Endothelial cell of umbilical vein (primary cell): ENCODE data around the gene SMTNL1. TPM values are rescaled to one million over a fixed set of nuclear protein-coding genes. Genes with fewer than 3 reads are reported as not detected.

Experiments
- BruUV-seq: library from RNA; stranded (reverse); fragments of 400-500 nt; replicated peaks from 2 replicates; lab custom pipeline; 2021; lab: Mats Ljungman, UMichigan
- CTCF ChIA-PET: fragments of 300-600, 350-600 bp; sonication (Branson Sonifier 250); formaldehyde crosslinking; loops from one replicate; lab custom pipeline; 2021; ENCODE audit warnings: antibody characterized with exemption, inconsistent platforms; lab: Charles Lee
- POLR2A ChIA-PET: fragments of 300-600, 350-600 bp; sonication (Branson Sonifier 250); formaldehyde crosslinking; loops from one replicate; lab custom pipeline; 2021; ENCODE audit warnings: antibody characterized with exemption, inconsistent platforms; lab: Charles Lee
- DNase-seq: peaks from one replicate; pipeline ENCODE4 v3.0.0-alpha.2; 2011; ENCODE audit warnings: low read depth, low spot score
- FAIRE-seq: peaks from 2 replicates; lab custom pipeline; 2011; peaks lifted over from hg19 to GRCh38; lab: Jason Lieb, UNC
- H2AFZ ChIP-seq: 2 replicates; pipeline ENCODE4 v1.6.0; 2012; ENCODE audit warnings: low read depth, low read length, control low read depth, inconsistent platforms
- H3K27ac ChIP-seq: 2 replicates; pipeline ENCODE4 v1.5.1; 2011; ENCODE audit warnings: low read depth, mild to moderate bottlenecking, control low read depth, low read length, moderate library complexity; ENCODE audit not compliant: insufficient read depth
- H3K27me3 ChIP-seq, 2 experiments: 2 replicates each; pipeline versions ENCODE4 v1.6.0 to v1.6.1; 2011; ENCODE audit warnings: low read length in 2 of 2, mixed read lengths in 1 of 2; ENCODE audit not compliant: control insufficient read depth in 2 of 2, insufficient read depth in 2 of 2
- H3K36me3 ChIP-seq, 2 experiments: 2 replicates in 1 of 2; 3 replicates in 1 of 2; pipeline ENCODE4 v1.5.1; 2011; ENCODE audit warnings: low read length in 2 of 2, mild to moderate bottlenecking in 1 of 2, moderate library complexity in 1 of 2; ENCODE audit not compliant: control insufficient read depth in 2 of 2, insufficient read depth in 2 of 2; ENCODE audit errors: extremely low read depth in 1 of 2
- H3K4me1 ChIP-seq: 3 replicates; pipeline ENCODE4 v1.5.1; 2011; ENCODE audit warnings: mild to moderate bottlenecking, low read length; ENCODE audit not compliant: control insufficient read depth, insufficient read depth; ENCODE audit errors: extremely low read depth
- H3K4me2 ChIP-seq: 2 replicates; pipeline ENCODE4 v1.6.1; 2011; ENCODE audit warnings: low read length, control low read depth, mixed read lengths; ENCODE audit not compliant: insufficient read depth
- H3K4me3 ChIP-seq, 3 experiments: fragments of 200-600 bp in 1 of 3; sonication (generic), shearing (Covaris generic) in 1 of 3; replicated peaks in 1 of 3; 2 replicates each; pipeline ENCODE4 v1.5.1; 2011 to 2016; ENCODE audit warnings: control low read depth in 3 of 3, low read length in 3 of 3, mild to moderate bottlenecking in 2 of 3, inconsistent platforms in 1 of 3, low read depth in 1 of 3, moderate library complexity in 1 of 3; ENCODE audit not compliant: insufficient read depth in 1 of 3
- H3K79me2 ChIP-seq: 2 replicates; pipeline ENCODE4 v1.6.0; 2012; ENCODE audit warnings: low read length, inconsistent platforms; ENCODE audit not compliant: control insufficient read depth, insufficient read depth
- H3K9ac ChIP-seq: replicated peaks from 2 replicates; pipeline ENCODE3; 2011; ENCODE audit warnings: low read length, control low read depth; ENCODE audit not compliant: insufficient read depth; ENCODE audit errors: extremely low read depth
- H3K9me1 ChIP-seq: replicated peaks from 3 replicates; pipeline ENCODE4 v1.6.0; 2011; ENCODE audit warnings: mild to moderate bottlenecking, low read length; ENCODE audit not compliant: control insufficient read depth, insufficient read depth; ENCODE audit errors: extremely low read depth
- H3K9me3 ChIP-seq: replicated peaks from 2 replicates; pipeline ENCODE4 v1.5.1; 2012; ENCODE audit warnings: low read length, inconsistent platforms; ENCODE audit not compliant: control insufficient read depth, insufficient read depth
- H4K20me1 ChIP-seq: replicated peaks from 2 replicates; pipeline ENCODE3; 2011; ENCODE audit warnings: mild to moderate bottlenecking, low read length; ENCODE audit not compliant: control insufficient read depth, insufficient read depth; ENCODE audit errors: extremely low read depth
- CTCF ChIP-seq, 2 donors: IDR thresholded peaks; 1 replicate in 1 of 2; 2 replicates in 1 of 2; pipeline ENCODE4 v1.5.1; 2011; ENCODE audit warnings: low read length in 2 of 2, mild to moderate bottlenecking in 2 of 2, moderate library complexity in 2 of 2, control low read depth in 1 of 2, inconsistent platforms in 1 of 2, low read depth in 1 of 2; ENCODE audit not compliant: insufficient read depth in 1 of 2; ENCODE audit errors: extremely low read depth in 1 of 2
- EZH2 ChIP-seq: IDR thresholded peaks from 2 replicates; pipeline ENCODE4 v1.6.1; 2012; ENCODE audit warnings: borderline replicate concordance, low read depth, mild to moderate bottlenecking, moderate library complexity, low read length, inconsistent platforms; ENCODE audit not compliant: severe bottlenecking
- FOS ChIP-seq: IDR thresholded peaks from 2 replicates; pipeline ENCODE4 v1.6.1; 2011; ENCODE audit warnings: mild to moderate bottlenecking, low read length, moderate library complexity, borderline replicate concordance; ENCODE audit not compliant: insufficient read depth
- GATA2 ChIP-seq: IDR thresholded peaks from 2 replicates; pipeline ENCODE4 v1.7.0; 2011; ENCODE audit warnings: low read depth, mild to moderate bottlenecking, moderate library complexity, mixed read lengths, low read length; ENCODE audit not compliant: insufficient read length, insufficient read depth
- JUN ChIP-seq: IDR thresholded peaks from 2 replicates; pipeline ENCODE4 v1.6.1; 2011; ENCODE audit warnings: borderline replicate concordance, low read depth; ENCODE audit not compliant: insufficient read length, insufficient read depth
- MAX ChIP-seq: IDR thresholded peaks from 2 replicates; pipeline ENCODE4 v1.6.1; 2011; ENCODE audit not compliant: insufficient read depth, insufficient read length
- MYC ChIP-seq: IDR thresholded peaks from one replicate; pipeline ENCODE4 v1.6.1; 2011; ENCODE audit warnings: mild to moderate bottlenecking, low read depth, low read length
- POLR2A ChIP-seq: IDR thresholded peaks from 2 replicates; pipeline ENCODE4 v1.6.1; 2012; ENCODE audit warnings: low read depth, mild to moderate bottlenecking, control low read depth, low read length
- POLR2AphosphoS5 ChIP-seq: IDR thresholded peaks from 2 replicates; pipeline ENCODE4 v1.6.1; 2012; ENCODE audit warnings: low read depth, mild to moderate bottlenecking, control low read depth, low read length, moderate library complexity; ENCODE audit not compliant: insufficient read depth
- dilution Hi-C: fragments of 300-500 bp; cut with MboI; formaldehyde crosslinking; loops from one replicate; pipeline ENCODE4 v1.15.0; 2019; ENCODE audit warnings: low sequenced_read_pairs; ENCODE audit not compliant: extremely low pct_ligation_motif_present
- intact Hi-C: fragments of 100-400 bp; cut with micrococcal nuclease; formaldehyde crosslinking; loops from one replicate; pipeline ENCODE4 v1.10.0; 2022
- polyA plus RNA-seq, 4 experiments: library from polyadenylated mRNA; depleted of rRNA in 3 of 4; stranded (reverse) in 3 of 4; unstranded in 1 of 4; fragments of >200 nt; gene quantifications; 2 replicates each; pipeline versions ENCODE4 v1.2.1 to v1.2.3, GENCODE V29; 2011 to 2012; ENCODE audit warnings: missing spikeins in 1 of 4
- total RNA-seq: library from RNA; stranded (reverse); gene quantifications from 2 replicates; pipeline ENCODE4 v1.2.3, GENCODE V29; 2021

SMTNL1 gene
- total and polyA plus RNA-seq, 2 donors (not counting 3 experiments of a cell fraction or from before 2014, with no cell fraction given) = not detected

GRCh38 chr11:57551941-57552340, 14.5 kb downstream of the SMTNL1 start:
- no peak overlapping the region for H3K4me2 ChIP-seq
- H3K79me2 ChIP-seq = no peaks in the 10 kb centered on the region
- TF ChIP-seq MAX (no peak), GATA2 (no peak), MYC (no peak), FOS (no peak), POLR2A (no peak), JUN (no peak), POLR2AphosphoS5 (no peak), EZH2 (no peak), CTCF (IDR thresholded peaks at IDR 0.05; ENCODE audit: extremely low read depth in 1 of 2, insufficient read depth in 1 of 2, low read depth in 1 of 2, low read length in 2 of 2) (no peak)
- DNase-seq (no peak), FAIRE-seq (no peak)
- no peak overlapping the region for H3K9ac ChIP-seq
- H4K20me1 ChIP-seq = no peaks in the 10 kb centered on the region
- no peaks in the 10 kb centered on the region for H3K27me3 ChIP-seq
- POLR2A ChIA-PET = no interaction called here
- H3K4me3 ChIP-seq = no peak overlapping the region
- H3K27ac ChIP-seq = no peak overlapping the region
- no peaks in the 10 kb centered on the region for H3K9me3 ChIP-seq
- dilution Hi-C loops (no loop called here), intact Hi-C loops (no loop called here)
- peaks cover 0 to 5% of the 10 kb centered on the region in 2 experiments for H3K36me3 ChIP-seq
- H3K4me1 ChIP-seq = no peaks in the 10 kb centered on the region
- no peak overlapping the region for H2AFZ ChIP-seq
- no TSS peak for BruUV-seq
- CTCF ChIA-PET = interaction anchor here (1.3 kb wide), 1 partner anchor 16 kb away, joined by 3 read pairs; no protein-coding TSS in a partner anchor
- H3K9me1 ChIP-seq = no peaks in the 10 kb centered on the region
